ENCODE data around the gene C1orf87.

The C1orf87 gene, protein sequence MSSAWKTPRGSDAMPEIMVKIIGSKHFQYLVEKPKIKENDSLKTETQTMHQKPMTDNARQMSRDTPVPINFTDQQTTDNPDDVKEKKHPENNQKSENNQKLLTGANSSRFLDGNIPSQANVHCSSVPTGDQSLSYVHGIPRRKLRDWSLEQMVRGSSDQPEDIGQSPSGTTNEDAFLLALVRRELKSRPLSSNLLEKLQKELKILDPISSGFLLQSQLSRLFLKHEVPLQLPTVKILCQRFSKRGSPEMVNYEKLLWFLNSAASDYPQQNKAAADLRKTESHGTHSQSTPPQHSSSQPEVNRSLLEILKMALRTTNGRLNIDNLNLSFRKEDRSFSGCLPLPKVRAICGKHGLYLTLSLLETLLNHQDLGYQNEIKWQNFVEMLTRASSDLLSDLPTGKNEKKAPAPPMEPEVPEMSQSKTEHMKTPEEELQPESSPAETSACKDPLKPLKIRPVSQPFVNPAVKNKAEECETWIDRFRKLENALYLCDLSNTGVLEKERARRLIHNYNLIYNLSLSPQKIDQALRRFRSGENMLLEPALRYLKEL

DNA sequence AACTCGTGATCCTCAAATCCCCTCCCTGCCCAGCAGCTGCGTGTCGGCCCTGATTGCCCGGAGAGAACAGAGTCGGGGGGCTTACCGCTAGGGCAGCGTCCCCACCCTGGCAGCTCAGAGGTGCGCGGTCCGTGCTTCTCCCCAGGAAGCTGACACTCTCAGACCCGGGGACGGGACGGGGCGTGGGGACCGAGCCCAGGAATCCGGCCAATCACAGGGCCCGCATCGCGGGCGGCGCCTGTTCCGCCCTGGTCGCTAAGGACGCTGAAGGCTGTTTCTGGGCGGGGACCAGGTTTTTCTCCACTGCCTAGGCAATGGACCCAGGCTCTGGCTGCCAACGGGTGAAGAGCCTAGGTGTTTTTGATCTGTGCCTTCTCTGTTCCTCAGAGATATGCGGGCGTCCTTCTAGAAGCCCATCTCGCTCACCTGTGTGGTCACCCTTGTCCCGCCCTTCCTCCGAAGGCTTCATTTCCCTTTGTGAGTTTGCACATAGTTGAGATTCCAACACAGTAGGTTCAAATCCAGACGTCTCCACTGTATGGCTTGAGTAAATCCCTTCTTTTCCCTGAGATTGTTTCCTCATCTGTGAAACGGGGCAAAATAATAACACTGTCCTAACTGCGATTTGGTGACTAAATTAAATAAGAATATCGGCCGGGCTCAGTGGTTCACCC, at the start of gene C1orf87:
Gene C1orf87 (minus strand): TSS at position 166 of the 674 bp plus-strand sequence. CDS start 1,127 bp downstream, outside the sequence.
- no peak for DNase-seq

GRCh38 chr1:60118085-60118484, 44.5 kb upstream of the C1orf87 start:
- no peak for DNase-seq

DNA sequence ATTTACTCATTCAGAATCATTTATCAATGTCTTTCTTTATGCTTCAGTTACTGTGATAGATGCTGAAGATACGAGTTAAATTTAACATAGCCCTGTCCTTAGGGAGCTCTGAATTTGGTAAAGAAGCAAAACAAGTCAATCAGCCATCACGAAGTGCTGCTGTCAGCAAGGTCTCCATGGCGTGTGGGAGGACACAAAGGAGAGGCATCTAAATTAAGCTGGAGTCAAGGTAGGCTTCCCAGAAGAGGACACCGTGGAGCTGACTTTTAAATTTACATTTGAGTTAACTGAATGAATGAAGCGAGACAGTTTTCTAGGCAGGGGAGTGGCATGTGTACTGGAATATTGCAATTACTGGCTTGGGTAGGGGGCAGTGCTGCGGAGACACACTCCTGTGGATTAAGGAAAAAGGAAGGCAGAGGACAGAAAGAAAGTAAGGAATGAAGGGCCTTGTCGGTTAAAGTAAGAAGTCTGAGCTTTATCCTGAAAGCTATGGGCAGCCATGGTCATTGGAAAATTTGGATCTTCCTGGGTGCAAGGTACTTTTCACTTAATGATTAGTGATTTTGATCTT, 41.3 kb upstream of the C1orf87 start:
- DNase-seq: no peak

DNA sequence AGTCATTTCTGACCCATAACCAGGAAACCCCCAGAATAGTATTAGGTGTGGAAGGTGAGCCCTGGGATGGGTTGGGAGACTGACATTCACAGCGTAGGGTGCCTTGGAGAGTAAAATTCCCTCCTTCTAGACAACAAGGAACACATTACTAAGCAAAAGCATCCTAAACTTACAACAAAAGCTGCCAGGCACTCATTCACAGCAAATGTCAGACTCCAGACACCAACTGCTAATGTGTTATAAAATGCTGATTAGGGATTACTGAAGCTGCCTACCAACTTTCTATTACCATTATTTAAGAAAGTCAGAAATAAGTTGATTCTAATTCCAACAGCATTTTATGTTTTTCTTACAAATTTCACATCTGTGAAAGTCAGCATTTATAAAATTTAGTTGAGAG, 40.0 kb upstream of the C1orf87 start:
- DNase-seq: no peak

DNA sequence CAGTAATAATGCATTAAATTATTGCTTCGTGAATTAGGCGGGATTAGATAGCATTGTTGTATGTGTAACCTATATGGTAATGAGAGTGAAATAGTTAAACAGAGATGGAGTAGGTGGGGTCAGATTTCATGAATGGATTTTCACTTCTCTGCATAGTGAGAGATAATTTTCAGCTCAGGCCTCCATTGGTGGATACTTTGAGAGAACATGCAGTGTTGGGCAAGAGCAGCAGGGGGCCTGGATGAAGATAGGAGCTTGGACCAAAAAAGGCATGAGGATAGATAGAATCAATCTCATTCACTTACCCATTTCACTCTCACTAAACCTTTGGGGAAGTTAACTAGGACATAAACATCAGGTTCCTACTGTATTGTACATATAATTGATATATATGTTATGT, 39.5 kb upstream of the C1orf87 start:
- no peak for DNase-seq

- no peak for DNase-seq
Measured at GRCh38 chr1:60111716-60112115, 38.1 kb upstream of the C1orf87 start.

GRCh38 chr1:60111118-60111517, 37.5 kb upstream of the C1orf87 start:
- DNase-seq: no peak

DNA sequence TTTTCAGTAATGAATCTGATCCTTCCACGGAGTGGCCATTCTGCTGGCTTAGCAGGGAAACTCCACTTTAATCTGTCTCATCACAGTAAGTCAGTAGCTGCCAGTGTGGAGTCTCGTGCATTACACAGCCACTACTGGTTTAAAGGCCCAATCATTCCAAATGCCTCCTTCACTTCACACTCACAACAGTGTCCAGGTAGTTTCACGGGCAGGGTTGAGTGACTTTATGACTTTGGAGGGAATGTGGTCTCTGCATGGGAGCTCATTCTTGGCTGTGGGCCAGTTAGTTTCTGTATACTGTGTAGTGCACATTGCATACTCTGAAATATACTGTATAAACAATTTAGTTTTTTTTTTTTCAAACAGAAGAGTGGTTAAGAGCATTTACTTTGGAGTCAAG, 34.6 kb upstream of the C1orf87 start:
- no peak for DNase-seq

DNA sequence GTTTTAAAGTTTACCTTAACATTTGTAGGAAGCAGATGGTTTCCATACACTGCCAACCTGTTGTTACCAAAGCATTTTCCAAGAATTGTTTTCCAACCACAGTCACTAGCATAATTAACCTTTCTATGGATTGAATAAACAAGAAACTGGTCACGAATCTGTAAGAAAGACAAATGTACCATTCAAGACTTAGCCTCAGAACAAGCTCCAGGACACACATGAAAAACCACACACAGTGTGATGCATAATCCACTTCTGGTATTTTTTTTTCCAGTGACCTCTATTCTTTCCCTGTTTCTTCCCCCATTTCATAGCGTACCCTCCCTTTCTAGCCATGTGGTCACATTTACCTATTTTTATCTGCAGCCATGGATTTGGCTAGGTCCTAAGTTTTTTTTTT, 29.6 kb upstream of the C1orf87 start:
- DNase-seq: no peak

GRCh38 chr1:60102267-60103061, 28.9 kb upstream of the C1orf87 start:
- DNase-seq: no peak

GRCh38 chr1:60101516-60101915, 27.9 kb upstream of the C1orf87 start:
- DNase-seq: no peak

GRCh38 chr1:60091195-60091715, 17.7 kb upstream of the C1orf87 start:
- DNase-seq: no peak

GRCh38 chr1:60090655-60091054, 17.1 kb upstream of the C1orf87 start:
- DNase-seq: no peak

DNA sequence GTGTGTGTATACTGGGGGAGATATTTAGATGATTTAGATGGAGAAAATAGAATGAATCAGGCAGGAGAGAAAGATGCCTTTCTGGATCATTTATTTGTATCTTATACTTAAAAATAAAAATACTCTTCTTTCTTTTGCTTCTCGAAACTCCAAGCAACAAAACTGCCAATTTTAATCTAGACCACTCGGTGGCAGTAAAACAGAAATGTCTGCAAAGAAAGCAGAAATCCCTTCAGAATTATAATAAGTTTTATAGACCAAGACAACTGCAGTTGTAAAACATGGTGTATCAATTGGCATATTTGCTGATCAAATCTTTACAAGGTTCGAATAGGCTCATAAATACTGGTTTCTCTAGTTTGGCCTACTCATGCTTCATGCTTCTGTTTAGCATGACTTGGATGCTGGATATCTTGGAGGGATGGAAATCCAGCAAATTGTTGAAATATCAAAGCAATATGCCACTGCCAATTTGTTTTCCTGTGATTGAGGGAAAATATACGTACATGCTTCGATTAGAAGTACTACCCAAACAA, 15.1 kb upstream of the C1orf87 start:
- DNase-seq: no peak

DNA sequence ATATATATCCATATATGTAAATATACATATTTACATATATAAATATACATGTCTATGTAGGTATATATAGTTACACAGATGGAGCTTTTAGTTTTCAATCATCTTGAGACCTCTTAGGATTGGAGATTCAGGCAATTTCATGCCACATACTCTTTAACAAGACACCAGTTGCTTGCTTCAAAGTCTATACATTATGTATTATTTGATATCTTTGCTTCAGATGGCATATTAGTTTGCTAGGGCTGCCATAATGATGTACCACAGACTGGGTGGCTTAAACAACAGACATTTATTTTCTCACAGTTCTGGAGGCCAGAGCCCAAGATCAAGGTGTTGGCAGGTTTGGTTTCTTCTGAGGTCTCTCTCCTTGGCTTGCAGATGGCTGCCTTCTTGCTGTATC, 14.1 kb upstream of the C1orf87 start:
- DNase-seq: no peak

GRCh38 chr1:60078182-60078581, 4.6 kb upstream of the C1orf87 start:
- DNase-seq: no peak

GRCh38 chr1:60071296-60071695, 2.3 kb downstream of the C1orf87 start:
- DNase-seq: no peak

GRCh38 chr1:60069691-60070090, 3.9 kb downstream of the C1orf87 start:
- no peak for DNase-seq

- no peak for DNase-seq
Measured at GRCh38 chr1:60068393-60069045, 5.1 kb downstream of the C1orf87 start.

DNA sequence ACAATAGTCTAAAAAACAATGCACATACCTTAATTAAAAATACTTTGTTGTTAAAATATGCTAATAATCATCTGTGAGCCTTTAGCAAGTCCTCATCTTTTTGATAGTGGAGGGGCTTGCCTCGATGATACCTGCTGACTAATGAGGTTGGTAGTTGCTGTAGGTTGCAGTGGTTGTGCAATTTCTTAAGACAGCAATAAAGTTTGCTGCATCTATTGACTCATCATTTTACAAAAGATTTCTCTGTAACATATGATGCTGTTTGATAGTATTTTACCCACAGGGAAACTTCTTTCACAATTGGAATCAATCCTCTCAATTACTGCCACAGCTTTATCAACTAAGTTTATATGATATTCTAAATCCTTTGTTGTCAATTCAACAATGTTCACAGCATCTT, 7.6 kb downstream of the C1orf87 start:
- DNase-seq: no peak

GRCh38 chr1:60065199-60065598, 8.4 kb downstream of the C1orf87 start:
- no peak for DNase-seq

DNA sequence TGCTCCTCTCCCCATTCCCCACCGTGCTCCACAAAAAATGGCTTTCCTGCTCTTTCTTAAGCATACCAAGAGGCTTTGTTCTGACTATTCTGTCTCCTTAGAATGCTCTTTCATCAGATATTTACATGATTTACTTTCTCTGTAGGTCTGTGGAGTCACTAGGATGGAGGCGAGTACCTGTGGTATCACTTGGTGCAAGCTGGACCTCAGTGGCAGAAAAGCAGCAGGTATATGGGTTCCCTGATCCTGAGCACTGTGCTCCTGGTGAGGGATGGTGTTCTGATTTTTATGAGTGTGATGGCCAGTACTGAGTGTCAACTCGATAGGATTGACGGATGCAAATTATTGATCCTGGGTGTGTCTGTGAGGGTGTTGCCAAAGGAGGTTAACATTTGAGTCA, 10.0 kb downstream of the C1orf87 start:
- no peak for DNase-seq

Measured in activated T-cell treated with anti-CD3 and anti-CD28 coated beads for 4 hours (primary cell).